A204.1 (cell line): ENCODE results near the gene PKD1.

ENCODE experiments used
- FAIRE-seq: peaks from 2 replicates; lab custom pipeline; 2012; peaks lifted over from hg19 to GRCh38; lab: Jason Lieb, UNC

PKD1 gene

DNA sequence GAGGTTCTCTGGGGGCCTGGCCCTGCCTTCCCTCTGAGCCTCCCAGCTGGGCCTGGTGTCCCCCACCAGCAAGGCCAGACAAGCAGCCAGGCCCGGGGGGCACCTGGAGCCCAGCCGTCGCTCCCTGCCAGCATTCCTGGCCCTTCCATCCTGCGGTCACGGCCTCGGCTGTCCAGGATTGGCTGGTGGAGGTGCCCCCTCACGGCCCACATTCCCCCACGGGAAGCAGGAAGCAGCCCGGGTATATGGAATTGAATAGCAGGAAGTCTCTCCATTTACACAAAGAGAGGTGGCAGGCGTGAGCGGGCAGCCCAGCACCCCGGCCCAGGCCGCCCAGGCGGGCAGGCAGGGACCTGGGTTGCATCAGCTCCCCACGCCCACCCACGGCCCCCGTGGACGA is 34.4 kb upstream of the PKD1 start:
- no peak for FAIRE-seq

DNA sequence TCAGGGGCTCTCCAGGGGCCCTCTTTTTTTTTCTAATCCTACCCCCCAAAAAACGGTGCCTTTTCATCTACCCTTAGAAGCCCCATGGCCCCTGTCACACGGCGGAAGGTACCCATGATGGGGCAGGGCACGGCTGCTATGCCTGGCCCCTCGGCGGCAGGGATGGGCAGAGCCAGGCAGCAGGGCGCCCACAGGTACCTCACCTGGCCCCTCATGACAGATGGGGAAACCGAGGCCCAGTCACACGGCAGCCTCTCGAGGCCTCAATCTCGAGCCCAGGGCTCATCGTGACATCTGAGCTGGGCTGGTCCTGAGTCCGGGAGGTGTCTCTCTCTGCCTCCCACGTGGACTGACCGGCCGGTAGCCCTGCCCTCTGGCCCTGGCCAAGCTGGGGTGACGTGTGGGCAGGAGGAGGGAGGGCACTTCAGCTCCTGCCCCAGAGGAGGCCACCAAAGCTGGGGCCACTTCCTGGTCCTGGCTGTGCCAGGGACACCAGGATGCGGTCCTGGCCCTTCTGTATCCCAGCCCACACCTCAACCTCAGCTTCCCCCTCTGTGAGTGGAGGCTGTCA is 31.5 kb upstream of the PKD1 start:
- no peak for FAIRE-seq

DNA sequence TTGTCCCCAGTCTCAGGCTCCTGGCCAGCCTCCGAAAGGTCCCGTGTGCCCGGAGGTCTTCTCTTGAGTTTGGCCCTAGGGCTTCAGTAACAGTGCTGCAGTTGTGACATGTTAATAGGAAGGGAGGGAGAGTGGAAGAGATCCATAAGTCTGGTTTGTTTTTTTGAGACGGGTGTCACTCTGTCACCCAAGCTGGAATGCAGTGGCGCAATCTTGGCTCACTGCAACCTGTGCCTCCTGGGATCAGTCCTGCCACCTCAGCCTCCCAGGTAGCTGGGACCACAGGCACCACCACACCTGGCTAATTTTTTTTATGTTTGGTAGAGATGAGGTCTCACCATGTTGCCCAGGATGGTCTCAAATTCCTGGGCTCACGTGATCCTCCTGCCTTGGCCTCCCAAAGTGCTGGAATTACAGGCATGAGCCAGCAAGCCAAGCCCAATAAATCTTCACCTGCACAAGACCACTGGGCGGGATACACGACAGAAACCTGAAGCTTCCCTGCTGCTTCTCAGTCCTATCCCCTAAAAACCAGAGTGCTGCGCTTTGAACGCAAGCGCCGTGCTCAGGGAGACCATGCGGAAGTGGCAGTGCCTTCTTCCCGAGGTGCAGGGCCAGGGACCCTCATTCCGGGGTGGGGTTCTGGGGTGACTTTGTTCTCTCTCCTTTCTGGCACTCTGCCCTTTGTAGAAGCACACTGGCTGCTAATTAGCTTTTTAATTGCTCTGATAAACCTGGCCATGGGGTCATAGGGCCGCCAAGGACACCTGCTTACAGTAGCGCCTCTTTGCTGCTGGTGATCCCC is 30.8 kb upstream of the PKD1 start:
- FAIRE-seq: no peak

DNA sequence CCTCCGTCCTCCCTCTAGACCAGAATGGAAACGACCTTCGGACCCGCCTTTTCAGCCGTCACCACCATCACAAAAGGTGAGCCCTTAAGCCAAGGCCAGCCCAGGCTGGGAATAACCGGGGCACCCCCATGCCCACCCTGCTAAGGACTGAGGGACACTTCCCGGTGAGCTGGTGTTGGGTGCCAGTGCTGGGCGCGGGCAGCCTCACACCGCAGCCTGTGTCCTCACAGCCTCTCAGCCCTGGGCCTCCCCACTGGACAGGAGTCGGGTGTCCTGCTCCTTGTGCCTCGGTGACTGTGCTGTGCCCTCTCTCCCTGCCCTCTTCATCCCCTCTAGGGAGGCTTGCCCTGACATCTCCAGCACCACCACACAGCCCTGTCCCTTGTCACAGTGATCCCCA is 30.2 kb upstream of the PKD1 start:
- no peak for FAIRE-seq

DNA sequence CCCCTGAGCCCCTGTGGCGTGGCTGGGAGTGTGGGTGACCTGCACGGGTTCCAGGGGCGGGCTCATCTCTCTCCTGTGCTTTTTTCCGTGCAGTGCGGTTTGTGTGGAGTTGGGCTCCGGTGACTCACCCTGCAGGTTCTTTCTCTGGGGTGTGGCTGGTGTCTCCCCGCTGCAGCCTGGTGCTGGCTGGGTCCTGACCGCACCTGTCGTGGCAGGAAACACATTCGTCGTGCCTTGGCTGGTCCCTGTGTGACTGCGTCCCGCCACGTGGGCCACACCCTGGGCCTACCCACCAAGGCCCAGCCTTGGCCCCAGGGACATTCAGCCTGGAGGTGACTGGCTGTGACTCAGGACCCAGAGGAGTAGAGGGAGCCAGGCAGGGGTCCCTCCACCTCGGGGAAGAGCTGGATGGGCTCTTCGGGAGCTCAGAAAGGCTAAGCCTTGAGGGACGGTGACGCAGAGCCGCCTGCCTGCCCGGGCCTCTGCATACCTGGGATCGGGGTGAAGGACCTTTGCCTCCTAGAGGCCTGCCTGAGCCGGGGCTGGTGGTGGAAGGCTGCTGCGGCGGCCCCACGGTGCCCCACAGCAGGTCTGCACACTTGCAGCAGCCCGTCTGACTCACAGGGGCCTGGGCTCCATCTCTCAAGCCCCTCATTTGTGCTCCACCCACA is 27.6 kb upstream of the PKD1 start:
- FAIRE-seq: no peak

DNA sequence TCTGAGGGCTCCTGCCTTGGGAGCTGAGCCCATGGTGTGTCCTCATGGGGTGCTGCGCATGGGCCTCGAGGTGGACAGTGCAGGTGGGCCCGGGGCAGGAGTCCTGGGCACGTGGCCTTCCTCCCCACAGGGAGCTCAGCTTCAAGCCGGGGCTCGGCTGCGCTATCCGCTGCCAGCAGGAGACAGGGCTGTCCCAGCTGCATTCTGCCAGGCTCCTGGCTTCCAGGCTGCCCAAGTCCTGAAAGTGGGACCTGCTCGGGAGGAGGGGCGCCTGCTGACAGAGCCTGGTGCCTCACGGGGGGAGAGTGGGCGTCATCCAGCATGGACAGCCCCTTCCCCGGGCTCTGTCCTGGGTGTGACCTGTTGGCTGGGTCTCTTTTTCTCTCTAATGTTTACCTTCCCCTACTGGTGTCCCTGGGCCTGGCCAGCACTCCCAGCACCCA is 27.0 kb upstream of the PKD1 start:
- FAIRE-seq: no peak

DNA sequence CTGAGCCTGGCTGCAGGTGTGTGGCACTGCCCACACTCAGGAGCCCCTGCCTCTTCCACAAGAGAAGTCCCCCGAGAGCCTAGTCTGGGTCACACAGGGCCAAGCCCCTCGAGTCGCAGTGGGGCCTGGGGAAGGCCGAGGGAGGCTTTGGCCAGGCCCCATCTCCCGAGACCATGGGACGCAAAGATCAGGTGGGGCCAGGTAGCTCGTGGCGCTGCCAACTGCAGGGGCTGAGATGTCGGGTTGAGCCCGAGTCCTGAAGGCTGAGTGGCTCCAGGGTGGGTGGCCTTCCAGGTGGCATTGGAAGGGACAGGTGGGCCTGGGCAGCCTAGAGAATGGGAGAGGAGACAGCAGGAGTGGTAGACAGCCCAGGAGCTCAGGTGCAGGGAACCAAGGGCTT is 26.2 kb upstream of the PKD1 start:
- FAIRE-seq: no peak

DNA sequence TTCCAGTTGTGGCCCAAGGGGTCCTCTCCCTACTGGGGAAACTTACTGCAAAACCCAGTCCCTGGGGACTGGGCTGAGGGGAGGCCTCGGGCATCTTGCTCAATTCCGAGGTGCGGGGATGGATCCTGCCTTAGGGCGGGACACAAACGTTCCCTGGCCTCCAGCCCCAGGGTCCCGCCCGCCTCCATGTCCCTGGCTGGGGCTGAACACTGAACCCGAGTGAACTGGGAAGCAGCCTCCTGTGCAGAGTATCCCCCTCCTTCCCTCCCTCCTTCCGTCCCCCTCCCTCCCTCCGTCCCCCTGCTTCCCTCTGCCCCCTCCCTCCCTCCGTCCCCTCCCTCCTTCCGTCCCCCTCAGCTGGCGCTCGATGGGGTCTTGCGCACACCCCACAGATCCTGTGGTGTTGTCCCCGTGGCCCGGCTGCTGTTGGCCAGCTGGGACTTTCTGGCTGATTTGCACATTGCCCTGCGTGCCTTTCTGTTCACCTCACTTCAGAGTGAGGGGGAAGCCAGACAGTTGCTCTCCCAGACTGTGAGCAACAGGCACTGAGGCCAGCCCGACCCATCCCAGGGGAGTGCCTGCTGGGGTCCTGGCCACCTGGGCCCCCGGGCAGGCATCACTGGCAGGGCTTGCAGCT is 25.3 kb upstream of the PKD1 start:
- no peak for FAIRE-seq

DNA sequence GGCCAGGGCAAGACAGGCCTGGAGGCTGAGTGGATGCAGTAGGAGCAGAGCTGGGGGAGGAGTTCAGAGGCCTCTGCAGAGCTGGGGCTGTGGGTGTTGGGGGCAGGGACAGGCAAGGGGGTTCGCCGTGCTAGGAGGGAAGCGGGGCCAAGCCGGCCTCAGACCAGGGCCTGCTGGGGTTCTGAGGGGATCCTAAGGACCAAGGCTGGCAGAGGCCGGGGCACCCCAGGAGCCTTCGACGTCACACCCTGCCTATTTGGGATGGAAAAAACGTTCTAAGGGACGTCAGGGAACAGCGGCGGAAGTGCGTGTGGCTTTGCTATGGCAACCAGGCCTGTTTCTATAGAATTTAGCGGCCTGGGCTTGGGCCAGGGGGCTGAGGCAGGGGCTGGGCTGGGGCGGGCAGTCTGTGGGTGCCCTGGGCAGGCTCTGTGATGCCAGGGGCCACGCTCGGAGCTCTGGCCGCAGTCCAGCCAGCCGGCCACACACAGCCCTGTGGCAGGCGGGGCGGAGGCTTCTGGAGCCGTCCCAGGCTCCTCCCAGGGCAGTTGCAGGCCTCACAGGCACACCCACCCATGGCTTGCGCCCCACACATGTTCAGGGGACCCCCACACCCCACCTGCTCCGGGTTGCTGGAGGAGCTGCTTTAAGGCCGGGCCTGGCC is 23.6 kb upstream of the PKD1 start:
- no peak for FAIRE-seq

DNA sequence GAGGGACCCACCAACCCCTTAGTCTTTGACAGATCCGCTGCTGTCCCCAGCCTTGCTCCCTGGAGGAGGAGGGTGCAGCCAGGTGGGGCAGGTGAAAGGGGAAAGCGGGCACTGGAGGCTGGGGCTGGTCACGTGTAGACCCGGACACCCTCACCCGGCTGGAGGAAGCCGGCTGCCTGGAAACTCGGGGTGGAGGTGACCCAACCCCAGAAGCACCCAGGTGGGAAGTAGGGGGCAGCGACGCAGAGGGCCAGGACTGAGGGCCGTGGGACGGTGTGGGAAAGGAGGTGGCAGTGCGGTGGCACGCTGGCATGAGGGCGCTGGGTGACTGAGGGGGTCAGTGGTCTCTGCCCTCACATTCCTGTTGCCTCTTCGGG is 22.6 kb upstream of the PKD1 start:
- no peak for FAIRE-seq

DNA sequence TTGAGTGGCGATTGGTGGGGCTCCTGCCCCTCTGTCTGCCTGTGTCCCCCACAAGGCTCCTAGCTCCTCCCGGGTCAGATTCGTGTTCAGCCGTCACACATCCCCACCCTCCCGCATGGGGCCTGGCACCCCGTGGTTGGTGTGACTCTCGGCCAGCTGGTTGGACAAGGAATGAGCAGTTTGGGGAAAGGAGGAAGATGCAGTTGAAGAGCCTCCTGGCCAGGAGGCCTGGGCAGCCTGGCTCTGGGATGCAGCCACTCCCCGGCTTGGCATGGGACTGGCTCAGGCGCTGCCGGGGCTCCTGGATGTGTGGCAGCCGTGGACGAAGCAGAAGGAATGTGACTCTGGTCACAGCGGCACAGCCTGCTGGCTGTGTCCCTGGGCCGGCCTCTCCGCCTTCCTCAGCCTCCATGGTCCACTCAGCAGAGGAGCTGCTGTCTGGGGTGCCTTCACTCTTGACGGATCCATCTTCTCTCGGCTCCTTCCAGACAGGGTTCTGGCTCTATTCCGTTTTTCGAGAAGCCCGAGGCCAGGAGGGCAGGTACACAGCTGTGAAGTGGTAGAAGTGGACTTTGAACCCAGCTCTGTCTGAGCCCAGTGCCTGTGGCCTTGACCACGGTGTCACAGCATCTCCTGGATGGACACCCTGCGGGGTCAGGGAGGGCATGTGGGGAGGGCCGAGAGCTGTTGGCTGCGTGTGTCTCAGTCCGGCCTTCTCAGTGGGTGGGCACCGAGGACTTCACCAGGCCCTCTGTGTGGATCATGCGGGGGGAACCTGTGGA is 22.0 kb upstream of the PKD1 start:
- FAIRE-seq: no peak

DNA sequence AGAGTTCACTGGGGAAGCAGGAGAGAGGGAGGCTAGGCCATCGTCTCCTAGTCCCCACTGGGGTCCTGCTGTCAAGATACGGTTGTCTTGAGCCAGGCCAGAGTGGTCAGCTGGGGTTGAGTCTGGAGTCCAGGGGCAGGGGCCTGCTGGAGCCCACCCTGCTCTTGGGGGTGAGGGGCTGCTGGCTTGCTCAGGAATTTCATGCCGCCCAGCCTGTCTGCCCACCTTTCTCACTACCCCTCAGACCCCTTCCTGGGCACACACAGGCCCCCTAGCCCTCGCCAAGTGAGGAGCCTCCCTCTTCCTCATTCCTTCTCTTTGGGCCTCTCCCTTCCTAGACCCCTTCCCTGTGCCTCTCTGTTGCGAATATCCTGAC is 21.1 kb upstream of the PKD1 start:
- no peak for FAIRE-seq

DNA sequence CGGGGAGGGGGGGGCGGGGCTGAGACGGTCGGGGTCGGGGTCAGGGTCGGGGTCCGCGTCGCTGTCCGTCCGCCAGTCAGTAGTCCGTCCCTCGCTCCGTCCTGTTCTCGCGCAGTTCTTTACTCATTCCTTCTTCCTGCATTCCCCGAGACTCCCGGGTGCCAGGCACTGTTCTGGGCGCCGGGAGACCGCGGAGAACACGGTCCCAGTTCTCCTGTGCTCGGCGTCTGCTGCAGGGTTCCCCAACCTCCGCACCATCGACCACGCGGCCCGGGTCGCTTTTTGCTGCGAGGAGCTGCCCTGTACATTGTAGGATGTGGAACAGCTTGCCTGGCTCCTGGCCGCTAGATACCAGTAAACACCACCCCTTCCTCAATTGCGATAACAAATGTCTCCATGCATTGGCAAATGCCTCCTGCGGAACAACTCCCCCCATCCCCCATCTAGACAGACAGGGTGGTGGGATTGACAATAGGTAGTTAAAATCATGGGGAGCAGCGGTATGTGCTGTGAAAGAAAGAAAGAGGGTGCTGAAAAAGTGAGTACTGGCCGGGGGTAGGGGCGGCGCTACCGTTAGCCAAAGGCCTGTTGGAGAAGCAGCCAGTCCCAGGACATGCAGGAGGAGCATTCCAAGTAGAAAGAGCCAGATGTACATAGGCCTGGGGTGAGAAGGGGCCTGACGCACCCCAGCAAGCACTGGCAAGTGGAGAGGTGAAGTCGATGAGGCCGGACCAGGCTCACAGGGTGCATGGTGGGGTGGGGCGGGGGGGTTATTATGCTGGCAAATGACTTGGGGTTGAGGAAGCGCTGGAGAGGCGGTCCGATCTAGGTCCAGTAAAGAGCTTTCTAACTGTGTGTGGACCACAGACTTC is 20.5 kb upstream of the PKD1 start:
- FAIRE-seq: no peak

DNA sequence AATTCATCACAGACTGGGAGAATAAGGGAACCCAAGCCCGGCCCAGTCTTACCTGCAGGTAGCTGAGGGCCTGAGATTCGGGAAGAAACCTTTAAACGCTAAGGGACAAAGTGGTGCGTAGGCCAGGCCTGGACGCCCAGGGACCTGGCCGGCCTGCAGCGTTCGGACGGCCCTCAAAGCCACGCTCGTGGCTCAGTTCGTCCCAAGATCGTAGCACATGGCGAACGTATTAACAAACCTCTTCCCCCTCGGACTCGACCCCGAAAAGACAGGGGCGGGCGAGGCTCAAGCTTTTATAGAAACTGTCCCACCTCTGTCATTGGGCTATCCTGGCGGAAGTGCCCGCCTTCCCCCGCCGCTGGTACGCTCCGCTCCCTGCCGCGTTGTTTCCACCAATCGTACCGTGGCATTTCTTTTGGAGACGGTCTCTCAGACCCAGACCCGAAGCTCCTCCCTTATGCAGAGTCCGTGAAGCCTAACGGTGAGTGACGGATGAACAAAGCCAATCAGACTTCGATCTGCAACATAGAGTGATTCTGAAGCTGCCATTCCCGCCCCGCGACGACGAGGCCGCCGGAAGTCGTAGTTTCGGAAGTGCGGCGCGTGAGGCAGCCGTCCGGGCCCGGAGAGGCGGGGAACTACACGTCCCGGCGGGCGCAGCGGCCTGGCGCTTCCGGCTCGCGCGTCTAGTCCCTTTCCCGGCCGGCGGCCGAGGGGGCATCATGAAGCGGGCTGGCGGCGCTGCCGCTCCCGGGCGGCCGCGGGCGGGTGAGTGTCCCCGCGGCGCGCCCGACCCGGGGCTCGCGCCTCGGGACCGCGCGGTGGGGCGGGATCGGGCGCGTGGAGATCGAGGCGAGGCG is 19.6 kb upstream of the PKD1 start, which contains the start of gene TRAF7:
Gene TRAF7 (plus strand): TSS at position 692 of the 860 bp plus-strand sequence. CDS start 8,139 bp downstream, outside the sequence.
- FAIRE-seq: peak; percentile 98

DNA sequence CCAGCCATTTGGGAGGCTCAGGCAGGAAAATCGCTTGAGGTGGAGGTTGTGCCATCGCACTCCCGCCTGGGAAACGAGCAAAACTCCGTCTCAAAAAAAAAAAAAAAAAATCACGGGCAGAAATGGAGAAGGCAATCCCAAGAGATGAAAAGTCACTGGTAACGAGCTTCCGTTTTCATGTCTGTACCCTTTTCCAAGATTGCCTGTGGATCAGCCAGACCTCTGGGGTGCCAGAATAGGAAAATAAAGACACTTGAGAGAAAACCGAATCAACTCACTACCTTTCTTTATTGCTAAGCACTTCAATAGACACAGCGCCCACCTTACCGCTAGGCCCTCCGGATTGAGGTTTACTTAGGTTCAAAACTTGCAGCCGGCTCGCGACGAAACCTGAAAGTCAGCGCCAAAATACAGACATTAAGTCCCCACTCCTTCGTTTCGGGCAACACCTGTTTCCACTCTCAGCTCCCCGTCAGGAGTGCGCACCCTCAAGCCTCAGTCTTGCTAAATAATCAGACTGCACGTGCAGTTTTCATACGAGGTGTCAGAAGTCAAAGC is 18.9 kb upstream of the PKD1 start:
- no peak for FAIRE-seq

DNA sequence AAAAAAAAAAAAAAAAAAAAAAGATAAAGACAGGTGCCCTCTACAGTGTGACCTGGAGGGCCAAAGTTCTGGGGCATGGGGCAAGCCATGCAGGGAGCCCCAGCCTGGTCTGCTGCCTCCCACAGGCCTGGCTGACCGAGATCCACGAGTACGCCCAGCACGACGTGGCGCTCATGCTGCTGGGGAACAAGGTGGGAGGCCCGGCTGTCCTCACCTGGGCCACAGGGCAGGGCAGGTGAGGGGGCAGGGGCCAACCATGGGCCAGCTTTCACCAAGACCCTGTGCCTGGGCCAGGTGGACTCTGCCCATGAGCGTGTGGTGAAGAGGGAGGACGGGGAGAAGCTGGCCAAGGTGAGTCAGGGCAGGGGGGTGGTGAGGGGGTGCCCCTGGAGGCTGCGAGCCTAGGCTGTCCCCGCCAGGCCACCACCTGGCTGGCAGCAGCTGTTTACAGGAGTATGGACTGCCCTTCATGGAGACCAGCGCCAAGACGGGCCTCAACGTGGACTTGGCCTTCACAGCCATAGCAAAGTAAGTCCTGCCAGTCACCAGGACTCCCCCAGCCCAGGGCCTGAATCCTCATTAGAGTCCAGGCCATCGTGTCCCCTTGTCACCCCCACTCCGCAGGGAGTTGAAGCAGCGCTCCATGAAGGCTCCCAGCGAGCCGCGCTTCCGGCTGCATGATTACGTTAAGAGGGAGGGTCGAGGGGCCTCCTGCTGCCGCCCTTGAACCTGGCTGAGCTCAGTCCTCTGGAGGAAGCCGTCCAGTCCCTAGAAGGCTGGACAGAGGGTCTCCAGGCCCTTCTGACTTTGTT is 17.2 kb upstream of the PKD1 start:
- FAIRE-seq: no peak

DNA sequence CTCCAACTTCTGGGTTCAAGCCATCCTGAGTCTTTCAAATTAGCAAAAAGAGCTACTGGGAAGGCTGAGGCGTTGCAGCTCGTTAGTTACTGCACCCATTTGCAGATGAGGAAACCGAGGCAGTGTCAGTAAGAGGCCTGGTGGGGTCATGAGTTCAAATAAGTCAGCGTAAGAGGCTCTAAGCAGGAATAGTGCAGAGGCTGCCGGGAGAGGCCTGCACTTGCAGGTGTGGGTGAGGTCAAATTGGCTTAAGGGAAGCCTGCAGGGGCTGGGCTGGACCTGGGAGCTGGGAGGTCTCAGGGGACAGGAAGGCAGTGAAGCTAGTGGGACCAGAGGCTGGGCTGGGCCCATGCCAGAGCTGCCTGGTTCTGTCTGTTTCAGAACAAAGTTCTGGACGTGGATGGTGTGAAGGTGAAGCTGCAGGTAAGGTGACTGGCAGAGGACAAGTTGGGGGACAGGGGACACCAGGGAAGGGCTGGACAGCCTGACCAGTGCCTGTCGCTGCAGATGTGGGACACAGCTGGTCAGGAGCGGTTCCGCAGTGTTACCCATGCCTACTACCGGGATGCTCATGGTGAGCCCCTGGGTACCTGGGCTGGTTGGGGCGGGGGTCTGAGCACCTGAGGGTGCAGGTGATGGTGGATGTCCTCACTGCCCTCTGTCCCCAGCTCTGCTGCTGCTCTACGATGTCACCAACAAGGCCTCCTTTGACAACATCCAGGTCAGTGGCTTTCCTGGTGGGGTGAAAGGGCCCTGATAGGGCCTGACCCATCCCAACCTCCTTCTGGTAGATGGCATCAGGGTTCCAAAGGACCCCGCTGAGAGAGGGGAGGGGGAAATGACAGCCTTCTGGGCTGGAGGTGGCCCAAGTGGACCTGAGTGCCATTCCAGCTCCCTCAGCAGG is 15.7 kb upstream of the PKD1 start:
- FAIRE-seq: no peak
